ENCODE measurements around the gene ADGRA1.

ADGRA1 gene

DNA sequence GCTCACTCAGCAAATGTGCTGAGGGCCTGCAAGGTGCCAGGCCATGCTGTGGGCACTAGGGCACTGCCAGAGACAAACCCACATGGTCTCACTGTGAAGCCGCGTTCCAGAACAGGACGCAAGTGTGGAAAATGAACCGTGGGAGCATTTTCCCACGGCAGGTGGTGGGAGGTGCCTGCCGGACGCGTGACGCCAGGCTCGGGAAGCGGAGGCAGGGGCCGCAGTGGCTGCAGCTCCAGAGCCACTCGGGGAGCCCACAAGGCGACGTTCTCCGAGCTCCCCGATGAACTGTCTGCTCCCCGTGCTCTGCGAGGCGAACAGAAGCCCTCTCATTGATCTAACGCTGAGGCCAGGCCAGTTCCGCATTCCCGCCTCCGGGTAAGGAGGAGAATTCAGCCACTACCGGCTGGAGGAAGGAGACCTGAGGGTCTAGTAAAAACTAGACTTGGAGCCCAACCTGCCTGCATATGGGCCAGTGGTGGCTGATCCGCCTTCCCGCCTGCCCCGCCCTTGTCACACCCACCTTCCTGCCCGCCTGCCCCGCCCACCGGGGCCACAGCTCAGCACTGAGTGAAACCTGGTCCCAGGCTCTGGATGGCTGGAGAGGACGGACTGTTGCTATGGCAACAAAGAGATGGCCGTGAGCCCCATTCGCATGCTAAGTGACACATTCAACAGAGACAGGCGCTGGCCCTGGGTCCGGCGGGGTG lies 13.1 kb downstream of the ADGRA1 start:
- Histone ChIP-seq H4K20me1 (ENCODE audit: low read depth, low read length) (no peaks in the 10 kb centered on the region), H3K9me3 (ENCODE audit: insufficient read depth, low read length) (no peaks in the 10 kb centered on the region), H2AFZ (ENCODE audit: low read depth, low read length, severe bottlenecking) (no peak overlapping the region), H3K36me3 (ENCODE audit: low read length) (no peaks in the 10 kb centered on the region), H3K4me2 (ENCODE audit: low read depth, low read length, poor library complexity, severe bottlenecking) (no peak overlapping the region), H3K79me2 (ENCODE audit: insufficient read depth, low read length) (no peaks in the 10 kb centered on the region), H3K9me2 (replicated peaks; ENCODE audit: insufficient read depth, low read length) (no peaks in the 10 kb centered on the region), H3K4me3 (ENCODE audit: insufficient read depth, low read length, poor library complexity, severe bottlenecking) (no peak overlapping the region), H3K27ac (ENCODE audit: low read depth, low read length) (no peak overlapping the region), H3F3A (ENCODE audit: insufficient read depth) (no peaks in the 10 kb centered on the region), H3K27me3 (ENCODE audit: low read length) (no peaks in the 10 kb centered on the region), H3K9ac (ENCODE audit: low read length) (no peak overlapping the region)
- no peak for TF ChIP-seq EZH2phosphoT487 (conservative IDR thresholded peaks at IDR 0.05; ENCODE audit: low read length)
- TF ChIP-seq, protein P1, sequence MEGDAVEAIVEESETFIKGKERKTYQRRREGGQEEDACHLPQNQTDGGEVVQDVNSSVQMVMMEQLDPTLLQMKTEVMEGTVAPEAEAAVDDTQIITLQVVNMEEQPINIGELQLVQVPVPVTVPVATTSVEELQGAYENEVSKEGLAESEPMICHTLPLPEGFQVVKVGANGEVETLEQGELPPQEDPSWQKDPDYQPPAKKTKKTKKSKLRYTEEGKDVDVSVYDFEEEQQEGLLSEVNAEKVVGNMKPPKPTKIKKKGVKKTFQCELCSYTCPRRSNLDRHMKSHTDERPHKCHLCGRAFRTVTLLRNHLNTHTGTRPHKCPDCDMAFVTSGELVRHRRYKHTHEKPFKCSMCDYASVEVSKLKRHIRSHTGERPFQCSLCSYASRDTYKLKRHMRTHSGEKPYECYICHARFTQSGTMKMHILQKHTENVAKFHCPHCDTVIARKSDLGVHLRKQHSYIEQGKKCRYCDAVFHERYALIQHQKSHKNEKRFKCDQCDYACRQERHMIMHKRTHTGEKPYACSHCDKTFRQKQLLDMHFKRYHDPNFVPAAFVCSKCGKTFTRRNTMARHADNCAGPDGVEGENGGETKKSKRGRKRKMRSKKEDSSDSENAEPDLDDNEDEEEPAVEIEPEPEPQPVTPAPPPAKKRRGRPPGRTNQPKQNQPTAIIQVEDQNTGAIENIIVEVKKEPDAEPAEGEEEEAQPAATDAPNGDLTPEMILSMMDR (IDR thresholded peaks at IDR 0.05; ENCODE audit: insufficient read depth, low read length, poor library complexity, severe bottlenecking): no peak

DNA sequence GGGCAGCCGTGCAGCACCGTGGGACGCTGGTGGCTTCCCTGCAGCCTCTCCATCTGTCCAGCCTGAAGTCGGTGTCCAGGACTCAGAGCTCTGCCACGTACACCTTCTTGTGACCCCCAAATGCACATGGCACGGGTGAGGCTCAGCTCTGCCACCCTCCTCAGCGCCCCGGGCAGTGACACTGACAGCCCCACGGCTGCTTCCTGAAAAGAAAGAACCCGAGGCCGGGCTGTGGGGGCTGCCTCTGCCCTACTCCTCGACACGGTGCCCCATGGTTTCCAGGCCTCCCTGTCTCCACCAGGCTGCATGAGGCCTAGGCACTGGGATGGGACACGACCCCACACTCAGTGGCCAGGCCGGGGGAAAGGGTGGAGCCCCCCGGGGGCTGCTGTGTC lies 13.7 kb downstream of the ADGRA1 start:
- H3K27me3 ChIP-seq (ENCODE audit: low read length): no peaks in the 10 kb centered on the region
- no peaks in the 10 kb centered on the region for H3K9me3 ChIP-seq (ENCODE audit: insufficient read depth, low read length)
- no peaks in the 10 kb centered on the region for H3K36me3 ChIP-seq (ENCODE audit: low read length)
- no peak overlapping the region for H3K4me2 ChIP-seq (ENCODE audit: low read depth, low read length, poor library complexity, severe bottlenecking)
- H4K20me1 ChIP-seq (ENCODE audit: low read depth, low read length): no peaks in the 10 kb centered on the region
- TF ChIP-seq EZH2phosphoT487 (conservative IDR thresholded peaks at IDR 0.05; ENCODE audit: low read length): no peak
- TF ChIP-seq, protein P1 (IDR thresholded peaks at IDR 0.05; ENCODE audit: insufficient read depth, low read length, poor library complexity, severe bottlenecking): no peak
- H3F3A ChIP-seq (ENCODE audit: insufficient read depth): no peaks in the 10 kb centered on the region
- H2AFZ ChIP-seq (ENCODE audit: low read depth, low read length, severe bottlenecking): no peak overlapping the region
- no peaks in the 10 kb centered on the region for H3K79me2 ChIP-seq (ENCODE audit: insufficient read depth, low read length)
- H3K9ac ChIP-seq (ENCODE audit: low read length): no peak overlapping the region
- H3K9me2 ChIP-seq (replicated peaks; ENCODE audit: insufficient read depth, low read length): no peaks in the 10 kb centered on the region
- H3K27ac ChIP-seq (ENCODE audit: low read depth, low read length): no peak overlapping the region
- no peak overlapping the region for H3K4me3 ChIP-seq (ENCODE audit: insufficient read depth, low read length, poor library complexity, severe bottlenecking)

DNA sequence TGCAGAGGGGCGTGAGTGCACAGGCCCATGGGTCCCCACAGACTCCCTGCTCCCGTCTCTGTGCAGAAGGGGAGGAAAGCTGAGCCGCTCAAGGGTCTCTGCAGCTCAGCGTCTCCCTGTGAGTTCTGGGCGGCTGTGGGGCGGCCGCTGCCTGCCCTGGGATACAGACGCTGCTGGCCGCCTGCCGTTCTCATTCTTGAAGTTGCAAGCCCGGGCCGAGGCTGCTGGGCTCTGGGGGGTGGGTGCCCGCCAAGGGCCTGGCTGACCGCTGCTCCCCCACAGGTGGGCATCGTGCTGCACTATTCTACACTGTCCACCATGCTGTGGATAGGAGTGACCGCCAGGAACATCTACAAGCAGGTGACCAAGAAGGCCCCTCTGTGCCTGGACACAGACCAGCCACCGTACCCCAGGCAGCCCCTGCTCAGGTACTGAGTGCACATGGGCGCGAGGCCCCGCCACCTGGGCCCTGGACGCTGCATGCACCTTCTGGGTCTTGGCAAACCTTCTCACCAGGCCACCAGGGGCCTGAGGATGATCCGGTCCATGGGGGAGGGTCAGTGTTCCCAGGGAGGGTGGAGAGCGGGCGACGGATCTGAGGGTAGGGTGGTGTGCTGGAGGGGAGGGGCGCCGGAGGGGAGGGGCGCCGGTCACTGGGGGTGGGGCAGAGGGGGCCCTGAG lies 14.8 kb downstream of the ADGRA1 start:
- Histone ChIP-seq H3K4me3 (ENCODE audit: insufficient read depth, low read length, poor library complexity, severe bottlenecking) (no peak overlapping the region), H3K79me2 (ENCODE audit: insufficient read depth, low read length) (no peaks in the 10 kb centered on the region), H3K9me2 (replicated peaks; ENCODE audit: insufficient read depth, low read length) (no peaks in the 10 kb centered on the region), H3K9me3 (ENCODE audit: insufficient read depth, low read length) (peaks cover 5% of the 10 kb centered on the region; the same call in 1 of the 2 replicates), H3K27me3 (ENCODE audit: low read length) (no peaks in the 10 kb centered on the region), H3K4me2 (ENCODE audit: low read depth, low read length, poor library complexity, severe bottlenecking) (no peak overlapping the region), H4K20me1 (ENCODE audit: low read depth, low read length) (no peaks in the 10 kb centered on the region), H2AFZ (ENCODE audit: low read depth, low read length, severe bottlenecking) (no peak overlapping the region), H3F3A (ENCODE audit: insufficient read depth) (no peaks in the 10 kb centered on the region), H3K9ac (ENCODE audit: low read length) (no peak overlapping the region), H3K36me3 (ENCODE audit: low read length) (no peaks in the 10 kb centered on the region), H3K27ac (ENCODE audit: low read depth, low read length) (no peak overlapping the region)
- TF ChIP-seq, protein P1 (IDR thresholded peaks at IDR 0.05; ENCODE audit: insufficient read depth, low read length, poor library complexity, severe bottlenecking): no peak
- no peak for TF ChIP-seq EZH2phosphoT487 (conservative IDR thresholded peaks at IDR 0.05; ENCODE audit: low read length)
